A549 (cell line): Measurements from ENCODE around the gene THAP7.

Source experiments
- HDAC2 ChIP-seq: fragments of 200-600 bp; sonication (generic); IDR thresholded peaks from 2 replicates; pipeline ENCODE4 v1.6.1; 2016
- TF ChIP-seq, protein P1 (sequence below): fragments of 150-350 bp; IDR thresholded peaks from 2 replicates; pipeline ENCODE4 v1.6.1; 2014; ENCODE audit warnings: low read depth, mild to moderate bottlenecking, low read length
- TF ChIP-seq, protein P2 (sequence below): fragments of 200-600 bp; sonication (generic); IDR thresholded peaks from 2 replicates; pipeline ENCODE4 v1.6.1; 2016; ENCODE audit warnings: antibody characterized with exemption, mild to moderate bottlenecking, moderate library complexity
- TF ChIP-seq, protein P3 (sequence below): IDR thresholded peaks from 2 replicates; pipeline ENCODE4 v1.6.1; 2012

DNA sequence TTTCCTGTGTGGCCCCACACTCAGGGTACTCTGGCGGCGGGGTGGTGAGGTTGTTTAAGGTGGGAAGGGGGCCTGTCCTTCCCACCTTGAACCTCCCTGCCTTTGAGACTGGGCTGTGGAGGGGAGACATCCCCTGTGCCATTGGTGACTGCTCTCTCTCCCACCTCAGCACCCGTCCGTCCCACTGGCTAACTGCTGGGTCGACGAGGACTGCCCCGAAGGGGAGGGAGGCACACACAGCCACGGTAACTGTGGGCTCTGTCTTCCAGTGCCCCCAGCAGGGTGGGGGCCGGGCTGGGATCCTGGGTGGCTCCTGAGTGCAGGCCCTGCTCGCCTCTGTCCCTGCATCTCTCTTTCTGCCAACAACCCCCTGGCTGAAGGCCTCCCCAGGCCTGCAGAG lies 20.6 kb upstream of the THAP7 start:
- TF ChIP-seq HDAC2, result no peak
- TF ChIP-seq, protein P1, sequence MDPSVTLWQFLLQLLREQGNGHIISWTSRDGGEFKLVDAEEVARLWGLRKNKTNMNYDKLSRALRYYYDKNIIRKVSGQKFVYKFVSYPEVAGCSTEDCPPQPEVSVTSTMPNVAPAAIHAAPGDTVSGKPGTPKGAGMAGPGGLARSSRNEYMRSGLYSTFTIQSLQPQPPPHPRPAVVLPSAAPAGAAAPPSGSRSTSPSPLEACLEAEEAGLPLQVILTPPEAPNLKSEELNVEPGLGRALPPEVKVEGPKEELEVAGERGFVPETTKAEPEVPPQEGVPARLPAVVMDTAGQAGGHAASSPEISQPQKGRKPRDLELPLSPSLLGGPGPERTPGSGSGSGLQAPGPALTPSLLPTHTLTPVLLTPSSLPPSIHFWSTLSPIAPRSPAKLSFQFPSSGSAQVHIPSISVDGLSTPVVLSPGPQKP, result no peak
- TF ChIP-seq, protein P2, sequence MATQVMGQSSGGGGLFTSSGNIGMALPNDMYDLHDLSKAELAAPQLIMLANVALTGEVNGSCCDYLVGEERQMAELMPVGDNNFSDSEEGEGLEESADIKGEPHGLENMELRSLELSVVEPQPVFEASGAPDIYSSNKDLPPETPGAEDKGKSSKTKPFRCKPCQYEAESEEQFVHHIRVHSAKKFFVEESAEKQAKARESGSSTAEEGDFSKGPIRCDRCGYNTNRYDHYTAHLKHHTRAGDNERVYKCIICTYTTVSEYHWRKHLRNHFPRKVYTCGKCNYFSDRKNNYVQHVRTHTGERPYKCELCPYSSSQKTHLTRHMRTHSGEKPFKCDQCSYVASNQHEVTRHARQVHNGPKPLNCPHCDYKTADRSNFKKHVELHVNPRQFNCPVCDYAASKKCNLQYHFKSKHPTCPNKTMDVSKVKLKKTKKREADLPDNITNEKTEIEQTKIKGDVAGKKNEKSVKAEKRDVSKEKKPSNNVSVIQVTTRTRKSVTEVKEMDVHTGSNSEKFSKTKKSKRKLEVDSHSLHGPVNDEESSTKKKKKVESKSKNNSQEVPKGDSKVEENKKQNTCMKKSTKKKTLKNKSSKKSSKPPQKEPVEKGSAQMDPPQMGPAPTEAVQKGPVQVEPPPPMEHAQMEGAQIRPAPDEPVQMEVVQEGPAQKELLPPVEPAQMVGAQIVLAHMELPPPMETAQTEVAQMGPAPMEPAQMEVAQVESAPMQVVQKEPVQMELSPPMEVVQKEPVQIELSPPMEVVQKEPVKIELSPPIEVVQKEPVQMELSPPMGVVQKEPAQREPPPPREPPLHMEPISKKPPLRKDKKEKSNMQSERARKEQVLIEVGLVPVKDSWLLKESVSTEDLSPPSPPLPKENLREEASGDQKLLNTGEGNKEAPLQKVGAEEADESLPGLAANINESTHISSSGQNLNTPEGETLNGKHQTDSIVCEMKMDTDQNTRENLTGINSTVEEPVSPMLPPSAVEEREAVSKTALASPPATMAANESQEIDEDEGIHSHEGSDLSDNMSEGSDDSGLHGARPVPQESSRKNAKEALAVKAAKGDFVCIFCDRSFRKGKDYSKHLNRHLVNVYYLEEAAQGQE, result no peak
- TF ChIP-seq, protein P3, sequence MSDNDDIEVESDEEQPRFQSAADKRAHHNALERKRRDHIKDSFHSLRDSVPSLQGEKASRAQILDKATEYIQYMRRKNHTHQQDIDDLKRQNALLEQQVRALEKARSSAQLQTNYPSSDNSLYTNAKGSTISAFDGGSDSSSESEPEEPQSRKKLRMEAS, result no peak
